ENCODE data around the gene PLEKHA4. TPM values are rescaled to one million over a fixed set of nuclear protein-coding genes. Genes with fewer than 3 reads are reported as not detected.
A peak's percentile ranks its signal among the peaks of the same experiment; 100 is the strongest.
"Not testable (repeated sequence)": the region's sequence is repeated elsewhere in the genome, so short reads cannot be mapped to it uniquely, and the experiment has no call there.

The PLEKHA4 gene
- total RNA-seq, 1 donor from 2014 or later, result 8.5 TPM

DNA sequence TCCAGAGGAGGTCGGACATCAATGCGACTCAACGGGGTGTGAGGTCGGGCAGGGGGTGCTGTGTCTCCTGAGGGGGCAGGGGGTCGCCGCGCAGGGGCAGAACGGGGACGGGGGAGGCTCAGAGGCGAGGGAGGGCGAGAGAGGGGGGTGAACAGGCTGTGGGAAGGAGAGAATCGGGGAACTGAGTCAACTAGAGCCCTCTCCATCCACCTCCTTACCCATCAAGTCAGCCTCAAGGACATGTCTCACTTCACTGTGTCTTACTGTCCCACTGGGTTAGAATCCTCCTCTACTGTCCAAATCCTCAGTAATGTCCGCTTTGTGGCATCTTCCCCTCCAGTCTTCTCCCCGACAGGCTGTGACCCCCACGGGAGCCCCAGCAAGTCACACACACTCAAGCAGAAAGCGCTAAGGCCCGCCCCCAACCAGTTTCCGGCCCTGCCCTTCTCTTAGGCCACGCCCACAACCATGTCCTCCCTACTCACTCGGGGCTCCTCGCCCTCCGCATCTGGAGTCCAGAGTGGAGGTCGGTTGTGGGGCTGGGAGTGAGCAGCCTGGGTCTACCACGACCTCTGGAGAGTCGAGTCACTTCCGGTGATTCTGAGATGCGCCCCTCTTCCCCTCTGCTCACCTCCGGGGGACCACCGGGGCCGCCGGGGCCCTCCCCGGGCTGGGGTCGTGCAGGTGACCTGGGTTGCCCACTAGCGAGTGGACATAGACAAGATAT lies 9.3 kb downstream of the PLEKHA4 start:
- no peak for TF ChIP-seq CTCF (IDR thresholded peaks at IDR 0.05; ENCODE audit: unreplicated experiment)
- Mint-ChIP-seq H3K9me3 (ENCODE audit: low read depth) (no peaks in the 10 kb centered on the region), H3K4me3 (ENCODE audit: low read depth) (no peak overlapping the region), H3K27me3 (no peaks in the 10 kb centered on the region), H3K4me1 (ENCODE audit: low read depth) (no peaks in the 10 kb centered on the region), H3K27ac (no peak overlapping the region), H3K36me3 (ENCODE audit: insufficient read depth) (no peaks in the 10 kb centered on the region)
- DNase-seq (ENCODE audit: low spot score, unreplicated experiment), result no peak

DNA sequence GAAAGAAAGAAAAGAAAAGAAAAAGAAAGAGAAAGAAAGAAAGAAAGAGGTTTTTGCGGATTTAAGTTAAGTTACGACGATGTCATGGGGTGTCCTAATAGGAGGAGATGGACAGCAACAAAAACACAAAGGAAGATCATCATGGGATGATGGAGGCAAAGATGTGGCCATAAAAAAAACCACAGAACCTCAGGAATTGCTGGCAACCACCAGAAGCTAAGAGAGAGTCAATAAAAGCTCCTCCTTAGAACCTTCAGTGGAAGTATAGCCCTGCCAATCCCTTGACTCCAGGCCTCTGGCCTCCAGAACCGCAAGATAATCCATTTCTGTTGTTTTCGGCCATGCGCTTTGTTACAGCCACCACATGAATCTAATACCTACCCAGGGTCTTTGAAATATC lies 11.5 kb downstream of the PLEKHA4 start:
- Mint-ChIP-seq H3K27ac (peak overlapping the region; percentile 77), H3K36me3 (ENCODE audit: insufficient read depth) (no peaks in the 10 kb centered on the region), H3K4me1 (ENCODE audit: low read depth) (peaks cover 2% of the 10 kb centered on the region), H3K4me3 (ENCODE audit: low read depth) (no peak overlapping the region), H3K9me3 (ENCODE audit: low read depth) (no peaks in the 10 kb centered on the region), H3K27me3 (no peaks in the 10 kb centered on the region)
- DNase-seq (ENCODE audit: low spot score, unreplicated experiment), result no peak
- no peak for TF ChIP-seq CTCF (IDR thresholded peaks at IDR 0.05; ENCODE audit: unreplicated experiment)

DNA sequence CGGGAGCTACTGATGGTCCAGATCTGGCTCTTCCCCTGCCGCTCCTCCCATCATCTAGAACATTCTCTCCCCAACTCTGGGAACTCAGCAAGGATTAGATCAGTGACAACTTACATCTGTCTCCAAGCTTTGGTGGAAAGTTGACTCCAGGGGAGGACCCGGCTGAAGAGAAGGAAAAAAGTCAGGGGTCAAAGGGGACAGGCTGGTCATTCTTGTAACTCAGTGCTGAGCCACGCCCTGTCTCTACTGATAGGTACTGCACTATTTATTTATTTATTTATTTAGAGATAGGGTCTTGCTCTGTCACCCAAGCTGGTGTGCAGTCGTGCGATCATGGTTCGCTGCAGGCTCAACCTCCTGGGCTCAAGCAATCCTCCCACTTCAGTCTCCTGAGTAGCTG lies 14.3 kb downstream of the PLEKHA4 start:
- no peaks in the 10 kb centered on the region for H3K27me3 Mint-ChIP-seq
- H3K4me3 Mint-ChIP-seq (ENCODE audit: low read depth), result no peak overlapping the region
- no peak overlapping the region for H3K27ac Mint-ChIP-seq

DNA sequence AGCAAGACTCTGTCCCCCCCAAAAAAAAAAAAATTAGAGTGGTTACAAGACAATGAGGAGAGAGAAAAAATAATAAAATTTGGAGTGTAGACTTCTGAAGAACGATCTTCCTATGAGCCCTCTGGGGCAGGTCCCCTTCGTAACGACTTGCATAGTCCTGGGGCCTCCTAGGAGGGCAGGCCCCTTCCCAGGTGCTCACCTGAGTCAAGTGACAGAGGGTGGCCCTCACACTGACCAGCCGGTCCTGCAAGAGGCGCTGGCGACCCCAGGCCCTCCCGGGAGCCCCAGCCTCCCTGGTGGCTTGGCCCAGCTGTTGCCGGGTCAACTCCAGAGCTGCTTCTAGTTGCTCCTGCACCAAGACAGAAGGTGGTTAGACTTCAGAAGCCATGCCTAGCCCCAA lies 14.9 kb downstream of the PLEKHA4 start:
- no peak overlapping the region for H3K4me3 Mint-ChIP-seq (ENCODE audit: low read depth)
- no peak overlapping the region for H3K27ac Mint-ChIP-seq
- no peaks in the 10 kb centered on the region for H3K36me3 Mint-ChIP-seq (ENCODE audit: insufficient read depth)
- H3K27me3 Mint-ChIP-seq, result no peaks in the 10 kb centered on the region
- no peak for TF ChIP-seq CTCF (IDR thresholded peaks at IDR 0.05; ENCODE audit: unreplicated experiment)
- no peak for DNase-seq (ENCODE audit: low spot score, unreplicated experiment)
- peaks cover 2% of the 10 kb centered on the region for H3K4me1 Mint-ChIP-seq (ENCODE audit: low read depth)
- H3K9me3 Mint-ChIP-seq (ENCODE audit: low read depth), result no peaks in the 10 kb centered on the region

More for the DNA sequence above, 14.3 kb downstream of the PLEKHA4 start:
- TF ChIP-seq CTCF (IDR thresholded peaks at IDR 0.05; ENCODE audit: unreplicated experiment), result no peak
- Mint-ChIP-seq H3K36me3 (ENCODE audit: insufficient read depth) (no peaks in the 10 kb centered on the region), H3K4me1 (ENCODE audit: low read depth) (peaks cover 2% of the 10 kb centered on the region), H3K9me3 (ENCODE audit: low read depth) (no peaks in the 10 kb centered on the region)
- no peak for DNase-seq (ENCODE audit: low spot score, unreplicated experiment)

GRCh38 chr19:48852292-48852691 lies 16.1 kb downstream of the PLEKHA4 start:
- Mint-ChIP-seq H3K9me3 (ENCODE audit: low read depth) (no peaks in the 10 kb centered on the region), H3K36me3 (ENCODE audit: insufficient read depth) (no peaks in the 10 kb centered on the region), H3K4me3 (ENCODE audit: low read depth) (no peak overlapping the region), H3K27me3 (no peaks in the 10 kb centered on the region), H3K4me1 (ENCODE audit: low read depth) (peaks cover 2% of the 10 kb centered on the region), H3K27ac (no peak overlapping the region)
- no peak for TF ChIP-seq CTCF (IDR thresholded peaks at IDR 0.05; ENCODE audit: unreplicated experiment)
- DNase-seq (ENCODE audit: low spot score, unreplicated experiment), result no peak

DNA sequence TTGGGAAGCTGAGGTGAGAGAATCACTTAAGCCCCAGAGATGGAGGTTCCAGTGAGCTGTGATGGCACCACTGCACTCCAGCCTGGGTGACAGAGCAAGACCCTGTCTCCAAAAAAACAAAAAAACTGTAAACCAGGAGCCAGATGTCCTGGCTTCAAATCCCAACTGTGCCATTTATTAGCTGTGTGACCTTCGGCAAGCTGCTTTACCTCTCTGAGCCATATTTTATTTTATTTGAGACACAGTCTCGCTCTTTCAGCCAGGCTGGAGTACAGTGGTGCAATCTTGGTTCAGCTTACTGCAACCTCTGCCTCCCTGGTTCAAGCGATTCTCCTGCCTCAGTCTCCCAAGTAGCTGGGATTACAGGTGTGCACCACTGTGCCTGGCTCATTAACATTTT lies 21.8 kb downstream of the PLEKHA4 start:
- not testable (repeated sequence) for DNase-seq (ENCODE audit: low spot score, unreplicated experiment); H3K9me3 Mint-ChIP-seq (ENCODE audit: low read depth); H3K4me1 Mint-ChIP-seq (ENCODE audit: low read depth); H3K36me3 Mint-ChIP-seq (ENCODE audit: insufficient read depth); H3K27me3 Mint-ChIP-seq; H3K27ac Mint-ChIP-seq; H3K4me3 Mint-ChIP-seq (ENCODE audit: low read depth)

Measured in progenitor cell of endocrine pancreas (in vitro differentiated cells).